GM15510 (cell line): ENCODE data around the gene SMIM5.

Experiments used
- POLR2A ChIP-seq: IDR thresholded peaks from 3 replicates; pipeline ENCODE4 v1.6.1; 2011; ENCODE audit warnings: borderline replicate concordance; ENCODE audit not compliant: insufficient read length; ENCODE audit errors: extremely low read depth

SMIM5 gene

DNA sequence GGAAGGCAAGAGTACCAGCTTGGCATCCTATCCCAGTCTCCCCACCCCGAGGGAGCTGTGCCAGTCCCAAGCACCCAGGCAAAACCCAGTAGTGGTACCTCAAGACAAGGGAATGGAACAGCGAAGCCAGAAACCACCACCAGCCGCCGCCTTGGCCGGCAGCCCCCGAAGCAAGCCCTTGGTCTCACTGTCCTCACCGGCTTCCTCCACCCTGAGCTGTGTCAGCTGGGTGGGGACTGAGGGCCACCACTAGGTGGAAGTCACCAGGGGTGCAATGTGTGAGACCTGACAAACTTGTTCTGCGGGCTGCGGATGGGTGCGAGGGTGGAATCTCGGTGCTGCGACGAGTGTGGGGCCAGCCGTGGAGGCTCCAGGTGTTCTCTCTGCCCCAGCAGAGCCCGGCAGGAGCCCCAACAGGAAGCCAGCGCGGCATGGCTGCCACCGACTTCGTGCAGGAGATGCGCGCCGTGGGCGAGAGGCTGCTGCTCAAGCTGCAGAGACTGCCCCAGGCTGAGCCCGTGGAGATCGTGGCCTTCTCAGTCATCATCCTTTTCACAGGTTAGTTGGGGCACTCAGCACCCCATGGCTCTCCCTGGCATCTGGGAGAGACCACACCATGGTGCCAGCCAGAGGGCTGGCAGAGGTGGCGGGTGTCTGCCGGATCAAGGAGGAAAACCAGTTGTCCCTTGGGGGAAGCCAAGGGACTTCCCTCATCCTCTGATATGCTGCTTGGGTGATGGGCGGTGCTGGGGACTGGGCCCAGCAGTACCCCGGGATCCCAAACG lies 6.7 kb downstream of the SMIM5 start:
- no peak for TF ChIP-seq POLR2A

DNA sequence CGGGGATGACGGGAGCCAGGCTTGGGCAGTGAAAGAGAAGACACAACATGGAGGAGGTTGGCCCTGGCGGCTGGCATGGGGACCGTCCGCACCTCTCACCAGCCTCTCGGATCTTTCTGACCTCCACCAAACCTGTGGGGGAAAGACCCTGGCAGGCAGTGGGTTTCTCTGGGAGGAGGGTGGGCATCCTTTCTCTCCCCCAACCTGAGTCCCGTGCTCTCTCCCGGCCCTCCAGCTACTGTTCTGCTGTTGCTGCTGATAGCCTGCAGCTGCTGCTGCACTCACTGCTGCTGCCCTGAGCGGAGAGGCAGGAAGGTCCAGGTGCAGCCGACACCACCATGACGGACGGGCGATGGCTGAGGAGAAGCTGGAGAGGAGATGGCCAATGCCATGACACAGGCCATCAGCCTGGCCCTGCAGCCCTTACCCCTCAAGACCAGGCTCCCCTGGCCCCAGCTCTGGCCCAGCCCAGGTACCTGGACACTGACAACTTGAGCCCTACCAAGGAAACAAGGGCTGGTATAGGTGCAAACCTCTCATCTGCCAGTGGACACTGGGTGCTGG lies 7.4 kb downstream of the SMIM5 start:
- TF ChIP-seq POLR2A = no peak

DNA sequence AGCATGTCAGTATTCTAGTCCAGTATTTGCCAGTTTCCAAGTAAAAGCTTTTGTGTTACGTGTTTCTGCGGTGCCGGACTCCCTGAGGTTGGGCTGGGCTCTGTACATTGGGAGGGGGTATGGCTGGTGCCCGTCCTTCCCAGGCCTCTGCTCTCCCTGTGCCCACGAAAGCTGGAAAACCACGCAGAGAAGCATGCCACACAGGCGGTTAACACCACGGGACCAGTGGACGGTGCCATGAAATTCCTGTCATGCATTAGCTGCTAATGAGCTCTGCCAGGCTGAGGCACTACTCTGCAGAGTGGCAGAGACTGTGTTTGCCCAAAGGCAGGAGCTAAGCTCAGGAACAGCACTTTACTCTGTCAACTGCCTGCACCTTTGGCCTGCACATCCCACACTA lies 8.1 kb downstream of the SMIM5 start:
- no peak for TF ChIP-seq POLR2A

DNA sequence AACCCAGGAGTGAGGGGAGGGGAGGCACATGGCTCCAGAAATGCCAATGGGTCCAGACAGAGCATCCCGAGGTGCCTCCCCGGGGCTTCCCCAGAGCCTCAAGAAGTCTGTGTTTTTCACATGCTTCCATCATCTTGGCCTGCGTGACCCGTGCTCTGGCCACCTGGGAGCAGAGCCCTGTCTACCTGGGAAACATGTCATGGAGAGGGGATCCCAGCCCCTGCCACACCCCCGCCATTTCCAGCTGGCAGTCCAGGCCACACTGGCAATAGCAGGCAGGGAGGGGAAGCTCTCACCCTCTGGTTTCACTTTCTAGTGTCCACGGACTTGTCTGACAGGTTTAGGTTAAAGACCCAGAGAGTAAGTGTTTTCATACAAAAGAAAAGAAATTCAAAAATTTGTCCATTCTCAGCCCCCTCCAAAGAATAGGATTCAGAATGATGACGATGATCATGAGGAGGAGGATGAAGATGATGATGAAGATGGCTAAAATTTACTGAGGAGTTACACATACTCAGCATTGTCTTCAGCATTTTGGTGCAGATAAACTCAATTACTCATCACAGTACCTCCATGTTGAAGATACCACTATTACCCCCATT lies 9.0 kb downstream of the SMIM5 start:
- TF ChIP-seq POLR2A = no peak

DNA sequence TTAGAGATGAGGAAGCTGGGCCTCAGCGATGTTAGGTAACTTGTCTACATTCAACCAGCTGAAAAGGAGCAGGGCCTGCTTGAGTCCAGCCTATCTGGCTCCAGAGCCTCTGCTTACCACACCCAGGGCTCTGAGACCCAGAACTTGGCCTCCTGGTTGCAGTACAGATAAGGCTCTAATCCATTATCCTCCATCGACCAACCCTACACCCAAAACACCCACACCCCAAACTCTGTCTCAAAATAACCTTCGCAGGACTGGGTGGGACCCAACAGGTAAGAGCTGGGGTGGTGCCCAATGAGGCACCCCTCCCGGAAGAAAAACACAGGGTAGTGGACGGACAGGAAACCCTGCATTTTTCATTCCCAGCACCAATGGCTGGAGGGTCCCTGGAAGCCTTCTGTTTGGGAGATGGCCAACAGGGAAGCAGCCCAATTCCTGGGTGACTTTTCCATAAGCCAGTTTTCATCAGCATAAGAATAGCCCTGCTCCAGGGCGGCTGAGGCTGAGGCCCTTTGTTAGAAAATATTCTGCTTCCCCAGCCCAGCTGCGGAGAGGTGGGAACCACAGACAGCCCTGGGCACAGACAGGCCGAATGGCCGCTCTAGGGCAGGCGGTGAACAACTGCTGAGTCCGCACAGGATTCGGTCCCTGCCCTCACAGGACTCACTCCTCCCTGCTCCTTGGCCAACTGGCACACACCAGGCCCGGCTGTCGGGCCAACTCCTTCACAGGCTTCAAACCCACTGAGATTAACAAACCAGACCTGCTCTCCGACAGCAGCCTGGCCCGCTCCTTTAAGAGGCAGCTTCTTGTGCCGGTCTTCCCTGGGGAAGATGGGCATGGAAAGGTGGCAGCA lies 9.8 kb downstream of the SMIM5 start:
- TF ChIP-seq POLR2A = no peak

GRCh38 chr17:75643643-75644017 lies 10.4 kb downstream of the SMIM5 start:
- TF ChIP-seq POLR2A = no peak

DNA sequence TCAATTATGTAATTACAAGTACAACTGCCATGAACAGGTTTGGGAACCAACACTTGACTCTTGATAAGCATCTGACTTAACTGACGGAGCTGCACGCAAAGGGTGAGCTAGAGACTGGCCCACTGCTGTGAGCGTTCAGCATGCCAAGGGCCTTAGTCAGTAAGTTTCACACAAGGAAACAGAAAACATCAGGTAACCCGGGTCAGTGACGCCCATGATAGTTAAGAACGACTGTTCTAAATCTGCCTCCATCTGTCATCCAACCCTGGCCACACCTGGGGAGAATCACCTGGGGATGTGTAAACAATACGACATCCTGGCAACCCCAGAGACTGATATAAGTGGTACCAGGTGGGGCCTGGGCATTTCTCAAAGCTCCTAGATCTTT lies 12.3 kb downstream of the SMIM5 start:
- TF ChIP-seq POLR2A = no peak

- peak; percentile 13 for TF ChIP-seq POLR2A
Observed at GRCh38 chr17:75645889-75646637, 12.8 kb downstream of the SMIM5 start.

- TF ChIP-seq POLR2A = no peak
Observed at GRCh38 chr17:75646638-75646992, 13.4 kb downstream of the SMIM5 start.

- no peak for TF ChIP-seq POLR2A
Observed at GRCh38 chr17:75647061-75647460, 13.8 kb downstream of the SMIM5 start.

DNA sequence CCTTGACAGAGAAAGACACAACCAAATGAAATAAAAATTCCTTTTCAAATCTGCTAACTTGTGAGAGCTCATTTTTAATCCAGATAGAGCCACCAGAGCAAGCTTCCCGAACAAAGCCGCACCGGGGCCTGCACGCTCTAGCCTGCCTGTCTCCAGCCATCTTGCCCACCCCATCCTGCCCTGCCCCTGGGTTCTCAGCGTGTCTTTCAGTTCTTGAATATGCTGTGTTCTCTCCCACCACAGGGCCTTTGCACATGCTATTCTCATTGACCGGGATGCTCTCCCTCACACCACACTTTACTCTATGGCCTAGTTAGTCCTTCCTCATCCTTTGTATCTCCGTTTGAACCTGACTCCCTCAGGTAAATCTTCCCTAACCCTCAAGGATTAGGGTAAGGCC lies 14.7 kb downstream of the SMIM5 start:
- TF ChIP-seq POLR2A = no peak

- no peak for TF ChIP-seq POLR2A
Observed at GRCh38 chr17:75649687-75650086, 16.5 kb downstream of the SMIM5 start.

DNA sequence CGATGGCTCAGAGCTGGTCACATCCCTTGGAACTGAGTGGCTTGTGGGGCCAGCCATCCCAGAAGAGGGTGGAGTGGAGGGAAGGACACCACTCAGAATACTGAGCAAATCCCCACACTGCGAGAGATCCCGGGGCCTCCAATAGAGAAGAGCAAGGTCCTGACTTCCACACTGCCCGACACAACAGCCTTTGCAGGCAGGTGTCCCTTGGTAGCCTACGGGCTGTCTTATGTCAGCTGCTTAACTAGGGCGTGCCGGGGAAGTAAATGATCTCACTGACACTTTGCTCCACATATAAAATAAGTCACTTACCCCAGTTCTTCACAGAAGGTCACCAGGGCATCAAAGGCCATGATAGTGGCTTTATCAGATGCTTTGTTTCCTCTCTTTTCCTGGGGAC lies 17.6 kb downstream of the SMIM5 start:
- no peak for TF ChIP-seq POLR2A

GRCh38 chr17:75652341-75652740 lies 19.1 kb downstream of the SMIM5 start:
- no peak for TF ChIP-seq POLR2A
